Spinal cord (tissue), 10 donors: ENCODE results near the gene ROR2. TPM values are rescaled to one million over a fixed set of nuclear protein-coding genes. Genes with fewer than 3 reads are reported as not detected.

ENCODE experiments used
- DNase-seq, 6 donors: peaks; one replicate each; pipeline versions ENCODE4 v3.0.0 to v3.0.0-alpha.2; 2013 to 2015; ENCODE audit warnings: low spot score in 6 of 6, low read depth in 4 of 6
- H3K27ac ChIP-seq: one replicate; pipeline ENCODE4 v1.5.1; 2013; ENCODE audit warnings: low read depth, low read length, control low read depth
- H3K27me3 ChIP-seq: one replicate; pipeline ENCODE4 v1.6.1; 2013; ENCODE audit warnings: low read length; ENCODE audit not compliant: control insufficient read depth, insufficient read depth
- H3K36me3 ChIP-seq: one replicate; pipeline ENCODE4 v1.6.1; 2013; ENCODE audit warnings: low read length; ENCODE audit not compliant: control insufficient read depth, insufficient read depth
- H3K4me1 ChIP-seq: one replicate; pipeline ENCODE4 v1.6.1; 2013; ENCODE audit warnings: low read length; ENCODE audit not compliant: control insufficient read depth, insufficient read depth
- H3K4me3 ChIP-seq: one replicate; pipeline ENCODE4 v1.5.1; 2013; ENCODE audit warnings: low read depth, low read length, control low read depth
- H3K9me3 ChIP-seq: one replicate; pipeline ENCODE4 v1.6.1; 2013; ENCODE audit warnings: low read length; ENCODE audit not compliant: control insufficient read depth, insufficient read depth
- WGBS: methylation state at CpG from one replicate; pipeline ENCODE4 v1.1.5; 2013; ENCODE audit warnings: missing lambda C conversion rate; ENCODE audit not compliant: insufficient coverage; 5-methylcytosine and 5-hydroxymethylcytosine counted together
- polyA plus RNA-seq, 2 donors: library from polyadenylated mRNA; unstranded; fragments of 120-200 nt; gene quantifications; one replicate each; pipeline ENCODE4 v1.2.1, GENCODE V29; 2013; ENCODE audit not compliant: insufficient read length in 2 of 2
- total RNA-seq, 2 donors: library from RNA; depleted of rRNA in 1 of 2; stranded (reverse); fragments of 120-200 nt in 1 of 2; fragments of >200 nt in 1 of 2; gene quantifications; one replicate each; pipeline versions ENCODE4 v1.2.3 to v1.2.4, GENCODE V29; 2013 to 2014
- donor health status: healthy.

The ROR2 gene
- total and polyA plus RNA-seq, 4 donors, result 3.1 to 20.6 (median 5.0) TPM

- H3K27ac ChIP-seq, result no peak overlapping the region
- H3K4me3 ChIP-seq, result no peak overlapping the region
- WGBS, result 28% methylated on average over 3 of the region's 5 CpGs
- no peaks in the 10 kb centered on the region for H3K27me3 ChIP-seq
- no peaks in the 10 kb centered on the region for H3K36me3 ChIP-seq
- no peak for DNase-seq
- no peaks in the 10 kb centered on the region for H3K4me1 ChIP-seq
- H3K9me3 ChIP-seq, result no peaks in the 10 kb centered on the region
Measured at GRCh38 chr9:91865041-91865440, 85.0 kb downstream of the ROR2 start.

- peak in 2 of 6 donors; percentile 24 to 66 for DNase-seq
- Histone ChIP-seq H3K27ac (no peak overlapping the region), H3K27me3 (no peaks in the 10 kb centered on the region), H3K4me3 (no peak overlapping the region), H3K4me1 (no peaks in the 10 kb centered on the region), H3K36me3 (no peaks in the 10 kb centered on the region), H3K9me3 (no peaks in the 10 kb centered on the region)
- 77% methylated on average over 2 of the region's 4 CpGs for WGBS
Measured at GRCh38 chr9:91864380-91864779, 85.6 kb downstream of the ROR2 start.

- H3K9me3 ChIP-seq, result no peaks in the 10 kb centered on the region
- 88% methylated on average over 1 of the region's 4 CpGs for WGBS
- DNase-seq, result no peak
Measured at GRCh38 chr9:91863469-91863868, 86.6 kb downstream of the ROR2 start.

GRCh38 chr9:91858213-91859030 lies 91.6 kb downstream of the ROR2 start:
- Histone ChIP-seq H3K36me3 (no peaks in the 10 kb centered on the region), H3K27ac (no peak overlapping the region), H3K9me3 (no peaks in the 10 kb centered on the region), H3K4me3 (no peak overlapping the region), H3K4me1 (peaks cover 15% of the 10 kb centered on the region), H3K27me3 (no peaks in the 10 kb centered on the region)
- 70% methylated on average over 11 of the region's 17 CpGs for WGBS
- no peak for DNase-seq

More at GRCh38 chr9:91863469-91863868, 86.6 kb downstream of the ROR2 start:
- Histone ChIP-seq H3K4me3 (no peak overlapping the region), H3K36me3 (no peaks in the 10 kb centered on the region), H3K27ac (no peak overlapping the region), H3K27me3 (no peaks in the 10 kb centered on the region), H3K4me1 (no peaks in the 10 kb centered on the region)

GRCh38 chr9:91857291-91858212 lies 92.5 kb downstream of the ROR2 start:
- 37% methylated on average over 19 of the region's 27 CpGs for WGBS

GRCh38 chr9:91856419-91856818 lies 93.6 kb downstream of the ROR2 start:
- no peak overlapping the region for H3K4me3 ChIP-seq
- H3K9me3 ChIP-seq, result no peaks in the 10 kb centered on the region
- H3K27ac ChIP-seq, result no peak overlapping the region
- WGBS, result 60% methylated on average over 5 of the region's 5 CpGs
- peaks cover 15% of the 10 kb centered on the region for H3K4me1 ChIP-seq
- no peaks in the 10 kb centered on the region for H3K27me3 ChIP-seq
- no peak for DNase-seq
- no peaks in the 10 kb centered on the region for H3K36me3 ChIP-seq

More at GRCh38 chr9:91857291-91858212, 92.5 kb downstream of the ROR2 start:
- H3K4me3 ChIP-seq, result no peak overlapping the region
- H3K27me3 ChIP-seq, result no peaks in the 10 kb centered on the region
- no peaks in the 10 kb centered on the region for H3K36me3 ChIP-seq
- no peak overlapping the region for H3K27ac ChIP-seq
- DNase-seq, result peak in 1 of 6 donors; percentile 27
- H3K9me3 ChIP-seq, result no peaks in the 10 kb centered on the region
- peaks cover 15% of the 10 kb centered on the region for H3K4me1 ChIP-seq

- Histone ChIP-seq H3K4me1 (peaks cover 15% of the 10 kb centered on the region), H3K4me3 (no peak overlapping the region), H3K27me3 (no peaks in the 10 kb centered on the region), H3K36me3 (no peaks in the 10 kb centered on the region), H3K27ac (no peak overlapping the region), H3K9me3 (no peaks in the 10 kb centered on the region)
- DNase-seq, result no peak
- WGBS, result 80% methylated on average over 9 of the region's 10 CpGs
Measured at GRCh38 chr9:91855196-91855595, 94.8 kb downstream of the ROR2 start.

- H3K4me3 ChIP-seq, result no peak overlapping the region
- no peaks in the 10 kb centered on the region for H3K36me3 ChIP-seq
- no peaks in the 10 kb centered on the region for H3K9me3 ChIP-seq
- H3K27ac ChIP-seq, result no peak overlapping the region
- peaks cover 10% of the 10 kb centered on the region for H3K4me1 ChIP-seq
- 94% methylated on average over 12 of the region's 18 CpGs for WGBS
- no peaks in the 10 kb centered on the region for H3K27me3 ChIP-seq
- DNase-seq, result no peak
Measured at GRCh38 chr9:91852801-91853347, 97.2 kb downstream of the ROR2 start.

- no CpG with 5 or more reads among the region's 3 CpGs for WGBS
- H3K9me3 ChIP-seq, result no peaks in the 10 kb centered on the region
- DNase-seq, result no peak
Measured at GRCh38 chr9:91849694-91850093, 100.3 kb downstream of the ROR2 start.

More at GRCh38 chr9:91849694-91850093, 100.3 kb downstream of the ROR2 start:
- Histone ChIP-seq H3K4me3 (no peak overlapping the region), H3K27ac (no peak overlapping the region), H3K27me3 (no peaks in the 10 kb centered on the region), H3K36me3 (no peaks in the 10 kb centered on the region), H3K4me1 (peaks cover under 1% of the 10 kb centered on the region)
